CD4-positive, CD25-positive, alpha-beta regulatory T cell (primary cell): ENCODE results near the gene SCT. TPM values are rescaled to one million over a fixed set of nuclear protein-coding genes. Genes with fewer than 3 reads are reported as not detected.
A peak's percentile ranks its signal among the peaks of the same experiment; 100 is the strongest.

Experiments used
- ATAC-seq, 2 donors: fragments of 150-1000 bp; cut with Tn5 transposase; one replicate each; pipeline ENCODE4 v1.10.0; 2021; ENCODE audit warnings: low read depth in 2 of 2, moderate number of reproducible peaks in 2 of 2, moderate library complexity in 1 of 2
- DNase-seq, 3 donors: peaks; one replicate each; pipeline versions ENCODE4 v3.0.0 to v3.0.0-alpha.2; 2012 to 2022; ENCODE audit warnings: mixed read lengths in 1 of 3
- H3K27ac ChIP-seq: one replicate; pipeline ENCODE4 v1.7.0; 2013; ENCODE audit warnings: mild to moderate bottlenecking, low read length; ENCODE audit not compliant: insufficient read depth, poor library complexity, severe bottlenecking
- H3K27me3 ChIP-seq: one replicate; pipeline ENCODE4 v1.7.0; 2013; ENCODE audit warnings: low read length; ENCODE audit not compliant: control insufficient read depth, insufficient read depth
- H3K36me3 ChIP-seq: one replicate; pipeline ENCODE4 v1.7.0; 2013; ENCODE audit warnings: mild to moderate bottlenecking, low read length, moderate library complexity; ENCODE audit not compliant: control insufficient read depth, insufficient read depth
- H3K4me1 ChIP-seq: 2 replicates; pipeline ENCODE4 v1.7.0; 2013; ENCODE audit warnings: mild to moderate bottlenecking, low read length; ENCODE audit not compliant: insufficient read depth, control insufficient read depth, poor library complexity, severe bottlenecking
- H3K4me3 ChIP-seq: one replicate; pipeline ENCODE4 v1.7.0; 2013; ENCODE audit warnings: low read depth, mild to moderate bottlenecking, low read length, moderate library complexity
- H3K9me3 ChIP-seq, 2 experiments: 1 replicate in 1 of 2; 2 replicates in 1 of 2; pipeline ENCODE4 v1.7.0; 2013; ENCODE audit warnings: low read length in 2 of 2, mild to moderate bottlenecking in 1 of 2, moderate library complexity in 1 of 2; ENCODE audit not compliant: control insufficient read depth in 2 of 2
- H3K27ac Mint-ChIP-seq, 3 donors: one replicate each; pipeline ENCODE4 v1.8.0; 2020 to 2022; ENCODE audit warnings: mild to moderate bottlenecking in 3 of 3, mixed read lengths in 3 of 3, moderate library complexity in 2 of 3
- H3K27me3 Mint-ChIP-seq: one replicate; pipeline ENCODE4 v1.8.0; 2022; ENCODE audit warnings: mild to moderate bottlenecking, mixed read lengths
- H3K36me3 Mint-ChIP-seq: one replicate; pipeline ENCODE4 v1.8.0; 2020; ENCODE audit warnings: mixed read lengths
- H3K4me1 Mint-ChIP-seq, 4 donors: one replicate each; pipeline ENCODE4 v1.8.0; 2020 to 2022; ENCODE audit warnings: mixed read lengths in 4 of 4, mild to moderate bottlenecking in 1 of 4
- H3K4me3 Mint-ChIP-seq, 4 donors: one replicate each; pipeline ENCODE4 v1.8.0; 2020 to 2022; ENCODE audit warnings: mild to moderate bottlenecking in 4 of 4, mixed read lengths in 4 of 4, moderate library complexity in 3 of 4
- H3K9me3 Mint-ChIP-seq, 7 donors: one replicate each; pipeline ENCODE4 v1.8.0; 2020 to 2022; ENCODE audit warnings: mixed read lengths in 7 of 7, mild to moderate bottlenecking in 3 of 7, moderate library complexity in 2 of 7
- polyA plus RNA-seq, 4 donors: library from polyadenylated mRNA; unstranded; fragments of 300-500 nt; fragmentation: Illumina TruSeq; gene quantifications; one replicate each; pipeline ENCODE4 v1.2.3, GENCODE V29; 2021
- total RNA-seq: library from RNA; stranded (reverse); gene quantifications from one replicate; pipeline ENCODE4 v1.2.3, GENCODE V29; 2022

Gene SCT
- total and polyA plus RNA-seq, 5 donors from 2014 or later: not detected

DNA sequence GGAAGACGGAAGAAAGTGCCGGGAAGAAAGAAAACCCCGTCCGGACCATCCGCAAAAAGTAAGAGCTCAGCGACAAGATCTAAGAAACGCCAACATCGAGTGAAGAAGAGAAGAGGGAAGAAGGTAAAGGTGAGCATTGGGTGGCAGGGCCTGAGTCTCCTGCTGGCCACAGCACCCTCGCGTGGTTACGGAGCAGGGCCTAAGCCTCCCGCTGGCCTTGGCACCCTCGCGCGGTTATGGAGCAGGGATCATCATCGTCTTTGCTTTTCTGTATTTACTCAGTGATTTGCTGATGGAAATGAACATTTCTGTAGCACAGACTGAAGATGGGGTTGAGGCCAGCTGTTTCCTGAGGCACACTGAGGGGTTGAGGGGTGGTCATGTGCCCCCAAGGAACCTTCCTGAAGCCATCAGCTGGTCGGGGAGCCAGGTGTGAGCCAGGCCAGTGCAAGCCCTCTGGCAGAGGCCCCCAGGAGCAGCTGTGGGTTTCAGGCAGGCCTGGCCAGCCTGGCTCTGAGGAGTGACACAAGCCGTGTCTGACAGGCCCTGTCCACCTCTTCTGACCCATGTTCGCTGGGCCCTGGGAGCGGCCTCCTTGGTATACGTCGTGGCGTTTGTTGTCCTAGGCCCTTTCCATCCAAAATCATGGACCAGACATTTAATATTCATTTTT is 25.3 kb downstream of the SCT start:
- Mint-ChIP-seq H3K27ac (no peak overlapping the region), H3K4me3 (no peak overlapping the region), H3K27me3 (no peaks in the 10 kb centered on the region), H3K9me3 (no peaks in the 10 kb centered on the region), H3K4me1 (no peaks in the 10 kb centered on the region), H3K36me3 (peaks cover 15% of the 10 kb centered on the region)
- Histone ChIP-seq H3K27ac (no peak overlapping the region), H3K9me3 (no peaks in the 10 kb centered on the region), H3K36me3 (peaks cover 75% of the 10 kb centered on the region), H3K4me1 (no peaks in the 10 kb centered on the region), H3K27me3 (no peaks in the 10 kb centered on the region), H3K4me3 (no peak overlapping the region)
- DNase-seq (no peak), ATAC-seq (no peak)

DNA sequence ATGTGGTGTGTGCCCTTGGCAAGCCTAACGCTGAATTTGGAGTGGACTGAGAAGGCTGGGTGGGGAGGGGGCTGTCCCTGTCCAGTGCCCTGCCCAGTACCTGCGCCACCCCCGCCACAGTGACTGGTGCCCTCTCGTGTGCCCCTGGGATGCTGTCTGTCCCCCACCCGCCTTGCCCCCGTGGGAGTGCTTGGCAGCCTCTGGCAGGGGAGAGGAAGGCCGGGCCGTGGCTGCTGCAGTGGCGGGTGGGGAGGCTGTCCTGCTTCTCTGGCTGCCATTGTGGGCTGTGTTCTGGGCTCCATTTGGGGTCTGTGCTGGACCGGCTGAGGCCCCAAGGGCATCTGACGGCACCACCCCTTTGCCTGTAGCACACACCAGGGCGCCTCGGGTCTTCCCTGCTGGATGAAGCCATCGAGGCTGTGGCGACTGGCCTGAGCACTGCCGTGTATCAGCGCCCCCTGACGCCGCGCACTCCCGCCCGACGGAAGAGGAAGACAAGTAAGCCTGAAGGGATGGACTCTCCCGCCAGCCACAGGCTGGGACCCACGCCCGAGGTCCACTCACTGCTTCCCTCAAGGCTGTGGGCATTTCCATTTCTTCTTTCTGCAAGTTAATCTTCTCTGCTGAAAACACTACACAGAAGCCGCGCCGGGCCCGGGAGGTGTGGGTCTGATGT is 28.8 kb downstream of the SCT start:
- H3K27me3 ChIP-seq: no peaks in the 10 kb centered on the region
- DNase-seq: no peak
- no peak overlapping the region for H3K4me3 ChIP-seq
- Mint-ChIP-seq H3K4me1 (no peaks in the 10 kb centered on the region), H3K27me3 (no peaks in the 10 kb centered on the region), H3K4me3 (no peak overlapping the region), H3K27ac (peak overlapping the region in 1 of 3 donors; percentile 36), H3K36me3 (peaks cover 14% of the 10 kb centered on the region), H3K9me3 (no peaks in the 10 kb centered on the region)
- no peaks in the 10 kb centered on the region for H3K4me1 ChIP-seq
- no peak overlapping the region for H3K27ac ChIP-seq
- peaks cover 81% of the 10 kb centered on the region for H3K36me3 ChIP-seq
- H3K9me3 ChIP-seq: no peaks in the 10 kb centered on the region
- ATAC-seq: no peak

DNA sequence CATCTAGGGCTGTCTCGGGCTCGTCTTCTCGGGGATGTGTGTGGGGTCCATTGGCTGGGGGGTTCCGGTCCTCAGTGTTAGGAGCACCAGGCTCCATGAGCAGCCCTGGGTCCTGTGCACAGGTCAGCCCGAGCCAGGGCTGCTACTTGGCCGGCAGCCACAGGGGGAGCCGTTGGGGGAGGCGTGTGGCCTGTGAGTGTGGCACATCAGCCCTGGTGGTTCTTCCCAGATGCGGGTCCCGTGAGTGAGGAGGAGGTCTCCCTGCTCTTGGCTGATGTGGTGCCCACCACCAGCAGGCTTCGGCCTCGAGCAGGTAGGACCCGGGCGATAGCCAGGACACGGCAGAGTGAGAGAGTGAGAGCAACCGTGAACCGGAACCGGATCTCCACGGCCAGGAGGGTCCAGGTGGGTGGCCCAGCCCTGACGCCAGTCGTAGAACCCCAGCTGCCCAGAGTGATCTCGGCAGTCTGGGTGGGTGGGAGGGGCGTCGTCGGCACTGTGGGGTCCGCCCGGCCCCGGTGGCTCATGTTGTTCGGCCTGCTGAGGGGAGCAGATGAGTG is 29.7 kb downstream of the SCT start:
- Histone ChIP-seq H3K36me3 (peaks cover 83% of the 10 kb centered on the region), H3K27me3 (no peaks in the 10 kb centered on the region), H3K27ac (no peak overlapping the region), H3K4me1 (no peaks in the 10 kb centered on the region), H3K4me3 (no peak overlapping the region), H3K9me3 (no peaks in the 10 kb centered on the region)
- Mint-ChIP-seq H3K4me3 (no peak overlapping the region), H3K9me3 (no peaks in the 10 kb centered on the region), H3K27ac (no peak overlapping the region), H3K36me3 (peaks cover 21% of the 10 kb centered on the region), H3K4me1 (no peaks in the 10 kb centered on the region), H3K27me3 (no peaks in the 10 kb centered on the region)
- ATAC-seq (peak in 1 of 2 donors; percentile 24), DNase-seq (no peak)

DNA sequence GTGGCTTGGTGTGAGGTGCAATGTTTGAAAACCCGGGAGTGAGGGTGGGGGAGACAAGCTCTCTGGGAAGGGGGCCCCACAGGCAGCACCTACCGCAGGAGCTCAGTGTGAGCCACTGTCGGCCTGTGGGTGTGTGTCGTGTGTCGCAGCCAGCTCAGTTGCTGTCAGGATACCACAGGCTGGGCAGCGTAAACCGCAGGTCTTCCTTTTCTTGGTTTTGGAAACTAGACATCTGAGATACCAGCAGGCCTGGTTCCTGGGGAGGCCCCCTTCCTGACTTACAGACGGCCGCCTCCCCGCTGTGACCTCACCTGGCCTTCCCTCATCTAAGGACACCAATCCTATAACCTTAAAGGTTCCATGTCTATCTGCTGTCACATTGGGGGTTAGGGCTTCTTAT is 30.6 kb downstream of the SCT start:
- DNase-seq (no peak), ATAC-seq (no peak)
- no peaks in the 10 kb centered on the region for H3K4me1 ChIP-seq
- Mint-ChIP-seq H3K27me3 (no peaks in the 10 kb centered on the region), H3K4me3 (no peak overlapping the region), H3K36me3 (peaks cover 19% of the 10 kb centered on the region), H3K9me3 (no peaks in the 10 kb centered on the region), H3K27ac (no peak overlapping the region), H3K4me1 (no peaks in the 10 kb centered on the region)
- H3K4me3 ChIP-seq: no peak overlapping the region
- H3K27ac ChIP-seq: no peak overlapping the region
- H3K36me3 ChIP-seq: peaks cover 80% of the 10 kb centered on the region
- no peaks in the 10 kb centered on the region for H3K9me3 ChIP-seq
- no peaks in the 10 kb centered on the region for H3K27me3 ChIP-seq

DNA sequence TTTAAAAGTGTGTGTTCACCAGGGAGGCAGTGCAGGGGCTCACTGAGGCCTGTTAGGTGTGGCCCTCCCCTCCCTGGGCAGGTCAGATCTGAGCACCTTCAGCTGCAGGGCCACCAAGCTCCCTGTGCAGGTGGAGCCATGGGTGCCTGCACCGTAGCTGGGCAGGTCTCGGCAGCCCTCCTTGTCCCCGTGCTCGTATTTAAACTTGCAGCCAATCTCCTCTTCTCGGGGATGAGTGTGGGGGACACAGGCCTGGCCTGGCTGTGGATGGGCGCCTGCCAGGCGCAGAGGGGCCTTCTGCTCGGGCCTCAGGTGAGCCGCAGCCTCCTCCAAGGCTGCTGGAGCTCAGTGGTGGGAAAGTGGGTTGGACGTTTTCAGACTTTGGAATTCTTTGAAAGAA is 31.6 kb downstream of the SCT start:
- Mint-ChIP-seq H3K36me3 (peaks cover 25% of the 10 kb centered on the region), H3K27ac (no peak overlapping the region), H3K4me1 (no peaks in the 10 kb centered on the region)

DNA sequence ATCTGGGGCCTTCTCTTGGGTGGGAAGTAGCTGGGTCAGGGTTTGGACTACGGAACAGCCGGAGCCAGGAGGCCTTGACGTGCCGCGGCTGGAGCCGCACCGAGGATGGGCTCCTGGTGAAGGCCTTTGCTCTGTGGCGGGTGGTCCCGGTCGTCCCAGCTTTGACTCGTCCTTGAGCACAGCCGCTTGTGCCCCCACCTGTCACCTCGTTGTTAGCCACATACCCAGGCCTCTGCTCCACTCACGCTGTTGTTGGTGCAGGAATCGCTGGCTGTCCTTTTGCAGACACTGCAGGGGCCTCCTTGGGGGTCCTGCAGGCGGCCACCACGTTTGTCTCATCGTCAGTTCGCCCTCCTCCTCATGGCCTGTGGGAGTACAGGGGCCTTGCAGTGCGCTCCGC is 33.6 kb downstream of the SCT start:
- no peaks in the 10 kb centered on the region for H3K9me3 ChIP-seq
- no peak for ATAC-seq
- H3K4me1 ChIP-seq: peaks cover under 1% of the 10 kb centered on the region
- peaks cover 28% of the 10 kb centered on the region for H3K36me3 Mint-ChIP-seq
- no peaks in the 10 kb centered on the region for H3K27me3 ChIP-seq
- H3K4me3 Mint-ChIP-seq: peak overlapping the region in 1 of 4 donors; percentile 58
- peaks cover 0 to 8% (median under 1%) of the 10 kb centered on the region in 4 donors for H3K4me1 Mint-ChIP-seq
- no peak for DNase-seq
- peak overlapping the region in 1 of 3 donors; percentile 60 for H3K27ac Mint-ChIP-seq
- no peak overlapping the region for H3K4me3 ChIP-seq
- peaks cover 83% of the 10 kb centered on the region for H3K36me3 ChIP-seq
- no peaks in the 10 kb centered on the region for H3K9me3 Mint-ChIP-seq
- no peak overlapping the region for H3K27ac ChIP-seq
- no peaks in the 10 kb centered on the region for H3K27me3 Mint-ChIP-seq

More for the DNA sequence above, 31.6 kb downstream of the SCT start:
- no peak overlapping the region for H3K4me3 Mint-ChIP-seq
- no peak for DNase-seq
- H3K36me3 ChIP-seq: peaks cover 80% of the 10 kb centered on the region
- H3K27me3 Mint-ChIP-seq: no peaks in the 10 kb centered on the region
- H3K4me1 ChIP-seq: no peaks in the 10 kb centered on the region
- H3K9me3 ChIP-seq: no peaks in the 10 kb centered on the region
- ATAC-seq: no peak
- H3K4me3 ChIP-seq: no peak overlapping the region
- no peak overlapping the region for H3K27ac ChIP-seq
- no peaks in the 10 kb centered on the region for H3K27me3 ChIP-seq
- H3K9me3 Mint-ChIP-seq: no peaks in the 10 kb centered on the region

DNA sequence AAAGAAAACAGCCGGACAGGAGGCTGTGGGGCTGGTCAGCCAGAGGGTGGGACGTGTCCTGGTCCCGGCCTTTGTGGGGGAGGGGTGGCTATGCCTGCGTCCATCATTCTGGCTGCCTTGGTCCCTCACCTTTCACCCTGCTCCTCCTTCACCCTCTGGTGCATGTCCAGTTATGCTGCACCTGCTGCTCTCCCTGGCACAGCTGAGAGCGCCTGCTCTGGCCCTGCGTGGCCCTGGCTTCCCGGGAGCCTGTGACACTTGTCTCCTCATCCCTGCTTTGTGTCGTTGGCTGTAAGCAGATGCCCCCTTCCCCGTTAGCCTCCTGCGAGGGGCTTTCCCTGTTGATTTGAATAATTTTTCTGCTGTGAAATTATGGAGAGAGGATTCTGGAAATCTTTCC is 34.1 kb downstream of the SCT start:
- DNase-seq (no peak), ATAC-seq (no peak)
- H3K9me3 ChIP-seq: no peaks in the 10 kb centered on the region
- H3K4me1 Mint-ChIP-seq: peaks cover 0 to 12% (median 4%) of the 10 kb centered on the region in 4 donors
- H3K27ac ChIP-seq: no peak overlapping the region
- peaks cover 81% of the 10 kb centered on the region for H3K36me3 ChIP-seq
- peaks cover 31% of the 10 kb centered on the region for H3K36me3 Mint-ChIP-seq
- no peaks in the 10 kb centered on the region for H3K27me3 Mint-ChIP-seq
- H3K4me3 Mint-ChIP-seq: no peak overlapping the region
- peak overlapping the region in 1 of 3 donors; percentile 60 for H3K27ac Mint-ChIP-seq
- H3K9me3 Mint-ChIP-seq: no peaks in the 10 kb centered on the region
- peaks cover 5% of the 10 kb centered on the region for H3K4me1 ChIP-seq
- H3K27me3 ChIP-seq: no peaks in the 10 kb centered on the region
- no peak overlapping the region for H3K4me3 ChIP-seq
